Measurements from ENCODE around the gene TNFRSF12A. TPM values are rescaled to one million over a fixed set of nuclear protein-coding genes. Genes with fewer than 3 reads are reported as not detected.

The TNFRSF12A gene, protein sequence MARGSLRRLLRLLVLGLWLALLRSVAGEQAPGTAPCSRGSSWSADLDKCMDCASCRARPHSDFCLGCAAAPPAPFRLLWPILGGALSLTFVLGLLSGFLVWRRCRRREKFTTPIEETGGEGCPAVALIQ
- total RNA-seq: 10 to 100 TPM in 1 of 2 donors, 1 to 10 TPM in 1; 7.6 to 14.6 TPM

DNA sequence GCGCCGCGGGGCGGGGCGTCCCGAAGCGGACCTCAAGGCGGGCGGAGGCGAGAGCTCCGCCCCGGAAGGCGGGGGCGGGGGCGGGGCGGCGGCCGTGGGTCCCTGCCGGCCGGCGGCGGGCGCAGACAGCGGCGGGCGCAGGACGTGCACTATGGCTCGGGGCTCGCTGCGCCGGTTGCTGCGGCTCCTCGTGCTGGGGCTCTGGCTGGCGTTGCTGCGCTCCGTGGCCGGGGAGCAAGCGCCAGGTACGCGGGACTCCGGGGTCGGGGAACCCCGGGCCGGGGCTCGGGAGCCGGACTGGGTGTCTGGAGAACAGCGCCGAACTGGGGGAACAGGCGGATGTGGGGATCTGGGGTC, at the start of gene TNFRSF12A:
TSS of gene TNFRSF12A (plus strand) at position 122 of the 357 bp plus-strand sequence. CDS start at position 152, 30 bp downstream.
- peaks cover 5 to 11% of the 10 kb centered on the region in 2 donors for H3K36me3 Mint-ChIP-seq
- peak; percentile 23 to 36 for ATAC-seq
- peak; percentile 74 to 80 for DNase-seq (ENCODE audit: low spot score in 2 of 2)
- no peaks in the 10 kb centered on the region for H3K9me3 Mint-ChIP-seq
- H3K27ac Mint-ChIP-seq: peak within 1 kb of the TSS; percentile 85 to 95

DNA sequence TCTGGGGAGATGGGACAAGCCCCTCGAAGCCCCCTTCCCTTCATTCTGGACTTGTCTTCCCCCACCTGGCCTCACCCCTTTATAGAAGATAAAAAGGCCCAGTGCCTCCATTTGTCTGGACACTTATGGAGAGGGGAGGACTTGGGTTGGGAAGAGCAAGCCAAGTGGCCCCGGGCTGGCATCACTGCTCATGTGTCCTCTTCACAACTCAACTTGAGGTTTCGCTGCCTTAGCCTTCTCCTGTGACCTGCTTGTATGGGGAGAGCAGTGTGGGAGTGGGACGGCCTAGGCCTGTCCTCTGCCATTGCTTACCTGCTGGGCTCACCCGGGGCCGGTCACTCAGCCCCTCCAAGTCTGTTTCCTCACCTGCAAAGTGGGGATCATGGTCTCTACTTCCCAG, 49.6 kb upstream of the TNFRSF12A start:
- Mint-ChIP-seq H3K27ac (peak overlapping the region in 1 of 2 donors; percentile 65), H3K9me3 (no peaks in the 10 kb centered on the region), H3K36me3 (peaks cover 0 to 24% of the 10 kb centered on the region in 2 donors)
- no peak for ATAC-seq
- no peak for DNase-seq (ENCODE audit: low spot score in 2 of 2)

DNA sequence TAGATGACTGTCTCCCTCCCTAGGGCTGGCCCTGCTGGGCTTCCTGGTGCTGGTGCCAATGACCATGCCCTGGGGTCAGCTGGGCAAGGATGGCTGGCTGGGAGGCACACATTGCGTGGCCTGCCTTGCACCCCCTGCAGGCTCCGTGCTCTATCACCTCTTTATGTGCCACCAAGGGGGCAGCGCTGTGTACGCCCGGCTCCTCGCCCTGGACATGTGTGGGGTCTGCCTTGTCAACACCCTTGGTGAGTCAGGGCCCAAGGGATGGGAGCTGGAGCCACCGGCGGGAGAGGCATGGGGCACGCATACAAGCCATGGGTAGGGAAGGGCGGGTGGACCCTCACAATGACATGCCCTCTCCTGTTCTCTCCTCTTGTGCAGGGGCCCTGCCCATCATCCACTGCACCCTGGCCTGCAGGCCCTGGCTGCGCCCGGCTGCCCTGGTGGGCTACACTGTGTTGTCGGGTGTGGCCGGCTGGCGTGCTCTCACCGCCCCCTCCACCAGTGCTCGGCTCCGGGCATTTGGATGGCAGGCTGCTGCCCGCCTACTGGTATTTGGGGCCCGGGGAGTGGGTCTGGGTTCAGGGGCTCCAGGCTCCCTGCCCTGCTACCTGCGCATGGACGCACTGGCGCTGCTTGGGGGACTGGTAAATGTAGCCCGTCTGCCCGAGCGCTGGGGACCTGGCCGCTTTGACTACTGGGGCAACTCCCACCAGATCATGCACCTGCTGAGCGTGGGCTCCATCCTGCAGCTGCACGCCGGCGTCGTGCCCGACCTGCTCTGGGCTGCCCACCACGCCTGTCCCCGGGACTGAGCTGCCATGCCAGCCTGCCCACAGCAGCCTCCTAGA, 48.8 kb upstream of the TNFRSF12A start:
- no peaks in the 10 kb centered on the region for H3K9me3 Mint-ChIP-seq
- peak overlapping the region; percentile 65 to 72 for H3K27ac Mint-ChIP-seq
- ATAC-seq (no peak), DNase-seq (ENCODE audit: low spot score in 2 of 2) (no peak)
- peaks cover 6 to 32% of the 10 kb centered on the region in 2 donors for H3K36me3 Mint-ChIP-seq

DNA sequence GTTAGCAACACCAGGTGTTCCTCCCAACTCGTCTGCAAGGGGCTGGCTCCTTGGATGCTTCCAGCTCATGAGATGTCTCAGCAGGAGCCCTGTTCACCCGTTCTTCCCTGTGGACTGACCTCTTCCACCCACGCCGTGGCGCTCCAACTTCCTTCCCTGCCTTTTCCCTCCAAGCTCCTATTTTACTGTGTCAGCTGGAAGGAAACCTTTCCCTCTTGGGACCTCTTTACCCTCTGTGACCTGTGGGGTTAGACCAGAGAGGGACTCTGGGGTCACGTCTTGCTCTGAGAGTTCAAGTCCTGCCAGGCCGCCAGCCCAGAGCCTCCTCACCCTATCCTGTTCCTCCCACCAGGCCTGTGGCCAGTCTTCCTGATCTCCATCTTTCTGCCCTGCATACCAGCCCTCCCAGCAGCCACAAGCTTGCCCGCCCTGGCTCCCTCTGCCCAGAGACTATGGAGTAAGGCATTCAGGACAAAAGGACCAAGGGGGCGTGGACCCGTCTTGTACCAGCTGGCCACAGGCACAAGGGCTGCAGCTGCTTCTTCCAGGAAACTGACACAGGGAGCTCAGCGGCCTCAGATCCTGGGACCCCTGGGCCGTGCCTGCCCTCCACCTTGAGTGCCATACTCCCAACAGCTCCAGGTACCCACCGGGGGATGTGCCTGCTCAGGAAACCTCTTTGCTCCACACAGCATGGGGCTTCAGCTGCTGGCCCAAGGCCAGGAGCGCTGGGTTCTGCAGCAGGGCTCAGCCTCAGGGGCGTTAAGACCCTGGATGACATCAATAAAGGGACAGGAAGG, 48.0 kb upstream of the TNFRSF12A start:
- H3K36me3 Mint-ChIP-seq: peaks cover 6 to 33% of the 10 kb centered on the region in 2 donors
- ATAC-seq: no peak
- no peak for DNase-seq (ENCODE audit: low spot score in 2 of 2)
- peak overlapping the region; percentile 37 to 65 for H3K27ac Mint-ChIP-seq
- no peaks in the 10 kb centered on the region for H3K9me3 Mint-ChIP-seq

DNA sequence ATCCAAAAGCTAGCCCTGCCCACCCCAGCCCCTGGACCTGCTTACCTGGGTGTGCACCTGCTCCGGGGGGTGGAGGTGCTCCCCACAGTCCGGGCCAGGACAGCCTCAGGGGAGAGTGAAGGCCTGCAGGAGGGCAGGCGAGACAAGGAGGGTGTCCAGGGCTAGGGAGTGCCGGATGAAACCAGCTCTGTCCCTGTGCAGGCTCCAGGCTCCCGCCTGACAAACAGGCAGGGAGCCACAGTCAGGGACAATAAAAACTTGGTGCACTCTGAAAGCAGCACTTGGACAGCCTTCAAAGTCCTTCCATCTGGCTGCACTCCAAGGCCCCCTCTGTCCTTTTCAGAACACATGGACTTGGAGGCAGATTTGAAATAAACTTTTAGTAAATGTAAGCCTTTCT, 47.1 kb upstream of the TNFRSF12A start:
- H3K9me3 Mint-ChIP-seq: no peaks in the 10 kb centered on the region
- ATAC-seq: no peak
- peaks cover 11 to 36% of the 10 kb centered on the region in 2 donors for H3K36me3 Mint-ChIP-seq
- no peak for DNase-seq (ENCODE audit: low spot score in 2 of 2)
- H3K27ac Mint-ChIP-seq: peak overlapping the region in 1 of 2 donors; percentile 65

DNA sequence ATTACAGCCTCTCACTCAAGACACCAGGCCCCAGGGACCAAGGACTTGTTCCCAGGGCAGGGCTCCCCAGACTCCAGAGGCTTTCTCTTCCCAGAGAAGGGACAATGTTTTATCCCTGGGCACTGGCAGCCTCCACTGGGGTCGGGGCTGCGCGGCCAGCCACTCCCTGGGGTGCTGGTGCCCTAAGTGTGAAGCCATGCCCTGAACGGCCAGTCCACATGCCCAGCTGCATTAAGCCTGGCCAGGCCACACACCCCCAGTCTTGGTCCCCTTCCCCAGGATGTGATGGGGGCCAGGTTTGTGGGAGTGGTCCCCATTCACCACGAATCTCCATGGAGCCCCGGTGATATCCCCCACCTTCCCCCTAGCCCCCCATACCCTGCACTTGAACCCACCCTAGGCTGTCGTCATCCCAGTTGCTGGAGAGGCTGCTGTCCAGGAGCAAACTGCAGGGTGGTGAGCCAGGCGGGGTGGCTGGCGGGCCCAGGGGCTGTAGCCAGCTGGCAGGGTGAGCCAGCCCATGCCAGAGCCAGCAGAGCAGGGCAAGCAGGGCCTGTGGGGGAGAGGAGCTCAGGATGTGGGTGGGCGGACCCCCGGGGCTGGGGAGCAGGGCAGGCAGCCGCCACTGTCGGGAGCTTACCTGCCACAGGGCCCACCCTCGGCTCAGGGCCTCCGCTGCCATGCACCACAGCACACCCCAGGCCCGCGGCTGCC, 46.4 kb upstream of the TNFRSF12A start:
- Mint-ChIP-seq H3K27ac (peak overlapping the region in 1 of 2 donors; percentile 37), H3K36me3 (peaks cover 12 to 31% of the 10 kb centered on the region in 2 donors), H3K9me3 (no peaks in the 10 kb centered on the region)
- DNase-seq (ENCODE audit: low spot score in 2 of 2) (no peak), ATAC-seq (no peak)

DNA sequence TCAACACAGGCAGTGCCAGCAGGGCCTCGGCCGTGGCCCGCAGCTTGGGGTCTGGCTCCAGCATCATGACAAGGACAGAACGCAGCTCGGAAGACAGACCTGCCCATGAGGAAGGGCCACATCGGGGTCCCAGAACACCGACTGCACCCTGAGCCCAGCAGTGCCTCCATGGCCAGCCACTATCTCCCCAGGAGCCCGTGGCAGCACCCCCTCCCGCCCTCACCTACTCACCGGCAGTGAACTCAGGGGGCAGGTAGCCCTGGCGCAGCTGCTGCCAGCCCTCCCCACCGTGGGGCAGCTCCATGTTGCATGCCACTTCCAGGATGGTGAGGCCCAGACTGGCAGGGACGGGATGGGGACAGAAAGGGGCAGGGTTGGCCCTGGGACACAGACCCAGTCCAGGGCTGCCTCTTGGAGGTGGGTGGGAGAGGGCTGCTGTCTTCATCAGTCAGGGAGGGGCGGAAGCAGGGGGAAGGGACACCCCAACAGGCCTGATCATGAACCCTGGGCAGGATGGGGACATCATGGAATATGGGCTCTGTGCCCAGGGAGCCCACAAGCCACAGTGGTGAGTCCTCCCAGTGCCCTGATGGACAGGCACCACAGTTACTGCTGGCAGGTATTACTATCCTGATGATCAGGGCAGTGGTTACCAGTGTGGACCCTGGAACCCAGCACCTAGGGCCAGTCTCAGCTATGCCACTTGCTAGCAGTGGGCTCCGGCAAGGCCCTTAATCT, 45.7 kb upstream of the TNFRSF12A start:
- Mint-ChIP-seq H3K27ac (peak overlapping the region in 1 of 2 donors; percentile 37), H3K9me3 (no peaks in the 10 kb centered on the region), H3K36me3 (peaks cover 15 to 34% of the 10 kb centered on the region in 2 donors)
- ATAC-seq (no peak), DNase-seq (ENCODE audit: low spot score in 2 of 2) (no peak)

DNA sequence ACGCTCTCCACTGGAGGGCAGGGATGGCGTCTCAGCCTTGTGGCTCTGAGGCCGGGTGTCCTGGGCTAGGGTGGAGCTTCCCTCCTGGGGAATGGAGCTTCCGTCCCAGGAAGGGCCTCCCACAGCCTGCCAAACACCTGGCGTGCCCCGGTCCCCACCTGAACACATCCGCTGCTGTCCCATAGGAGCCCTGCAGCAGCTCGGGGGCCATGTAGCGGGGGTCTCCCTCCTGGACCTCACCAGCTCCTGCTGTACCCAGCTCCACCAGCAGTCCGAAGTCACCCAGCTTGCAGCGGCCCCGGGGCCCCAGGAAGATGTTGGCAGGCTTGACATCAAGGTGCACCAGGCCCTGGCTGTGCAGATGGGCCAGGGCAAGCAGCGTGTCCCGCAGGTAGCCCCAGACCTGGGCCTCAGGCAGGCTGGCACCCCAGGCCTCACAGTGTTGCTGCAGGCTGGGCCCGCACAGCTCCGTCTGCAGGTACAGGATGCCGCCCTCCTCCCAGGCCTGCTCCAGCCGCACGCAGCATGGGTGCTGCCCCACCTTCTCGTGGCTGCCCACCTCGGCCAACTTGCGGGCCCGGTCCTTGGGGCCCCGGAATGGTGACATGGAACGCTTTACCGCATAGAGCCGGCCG, 44.9 kb upstream of the TNFRSF12A start:
- DNase-seq (ENCODE audit: low spot score in 2 of 2) (no peak), ATAC-seq (no peak)
- Mint-ChIP-seq H3K36me3 (peaks cover 19 to 37% of the 10 kb centered on the region in 2 donors), H3K27ac (no peak overlapping the region), H3K9me3 (no peaks in the 10 kb centered on the region)

DNA sequence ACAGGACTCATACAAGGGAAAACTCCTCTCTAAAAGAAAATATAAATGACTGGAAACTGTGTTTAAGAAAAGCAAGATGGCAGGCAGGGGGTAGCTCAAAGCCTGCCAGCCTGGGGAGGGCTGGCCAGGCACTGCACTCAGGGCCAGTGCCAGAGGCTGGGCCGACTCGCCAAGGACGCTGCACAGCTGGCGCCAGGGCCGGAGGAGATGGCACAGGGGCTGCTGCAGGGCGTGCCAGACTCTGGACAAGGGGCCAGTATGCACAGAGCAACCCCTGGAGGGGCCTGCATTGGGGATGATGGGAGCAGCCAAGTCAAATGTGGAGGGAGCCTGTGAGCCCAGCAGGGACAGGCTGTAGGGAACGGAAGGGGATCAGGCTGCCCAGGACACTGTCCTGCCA, 44.0 kb upstream of the TNFRSF12A start:
- H3K36me3 Mint-ChIP-seq: peaks cover 19 to 28% of the 10 kb centered on the region in 2 donors
- H3K27ac Mint-ChIP-seq: no peak overlapping the region
- ATAC-seq: no peak
- no peaks in the 10 kb centered on the region for H3K9me3 Mint-ChIP-seq
- no peak for DNase-seq (ENCODE audit: low spot score in 2 of 2)

DNA sequence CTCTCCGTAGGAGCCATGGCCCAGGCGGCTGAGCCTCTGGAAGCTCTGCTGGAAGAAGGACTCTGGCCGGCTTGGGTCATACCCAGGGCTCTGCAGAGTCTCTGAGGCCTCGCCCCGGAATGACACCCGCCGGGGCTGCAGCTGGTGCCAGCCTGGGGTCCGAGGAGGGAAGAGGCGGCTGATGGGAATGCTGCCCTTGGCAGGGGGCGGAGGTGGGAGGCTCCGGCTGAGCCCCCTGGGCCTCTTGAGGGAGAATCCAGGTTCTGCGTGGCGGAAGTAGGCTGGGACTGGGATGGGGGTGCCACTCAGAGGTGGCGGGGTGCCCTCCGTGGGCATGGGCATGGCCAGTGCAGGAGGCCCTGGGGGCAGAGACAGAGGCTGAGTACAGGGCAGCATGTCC, 43.5 kb upstream of the TNFRSF12A start:
- ATAC-seq (no peak), DNase-seq (ENCODE audit: low spot score in 2 of 2) (no peak)
- H3K9me3 Mint-ChIP-seq: no peaks in the 10 kb centered on the region
- H3K27ac Mint-ChIP-seq: no peak overlapping the region
- H3K36me3 Mint-ChIP-seq: peaks cover 19 to 28% of the 10 kb centered on the region in 2 donors

DNA sequence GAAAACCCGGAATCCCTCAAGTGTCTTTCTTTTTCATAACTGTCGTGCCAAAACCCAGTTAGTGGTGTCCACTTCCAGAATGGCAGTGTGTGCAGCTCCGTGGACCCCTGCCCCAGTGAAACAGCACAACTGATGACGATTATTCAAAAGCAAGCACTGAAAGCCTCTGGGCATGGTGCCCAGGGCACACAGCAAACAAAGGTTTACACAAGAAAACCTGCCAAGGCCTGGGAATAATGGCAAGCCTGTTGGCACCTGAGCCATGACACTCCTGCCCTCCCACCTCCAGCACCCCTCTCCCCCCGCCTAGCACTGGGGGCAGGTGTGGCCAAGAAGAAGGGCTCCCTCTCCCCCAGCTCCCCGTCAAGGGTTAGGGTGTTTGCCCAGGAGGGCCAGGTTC, 42.7 kb upstream of the TNFRSF12A start:
- Mint-ChIP-seq H3K36me3 (peaks cover 19 to 23% of the 10 kb centered on the region in 2 donors), H3K9me3 (no peaks in the 10 kb centered on the region), H3K27ac (peak overlapping the region in 1 of 2 donors; percentile 56)
- DNase-seq (ENCODE audit: low spot score in 2 of 2): no peak
- ATAC-seq: no peak

DNA sequence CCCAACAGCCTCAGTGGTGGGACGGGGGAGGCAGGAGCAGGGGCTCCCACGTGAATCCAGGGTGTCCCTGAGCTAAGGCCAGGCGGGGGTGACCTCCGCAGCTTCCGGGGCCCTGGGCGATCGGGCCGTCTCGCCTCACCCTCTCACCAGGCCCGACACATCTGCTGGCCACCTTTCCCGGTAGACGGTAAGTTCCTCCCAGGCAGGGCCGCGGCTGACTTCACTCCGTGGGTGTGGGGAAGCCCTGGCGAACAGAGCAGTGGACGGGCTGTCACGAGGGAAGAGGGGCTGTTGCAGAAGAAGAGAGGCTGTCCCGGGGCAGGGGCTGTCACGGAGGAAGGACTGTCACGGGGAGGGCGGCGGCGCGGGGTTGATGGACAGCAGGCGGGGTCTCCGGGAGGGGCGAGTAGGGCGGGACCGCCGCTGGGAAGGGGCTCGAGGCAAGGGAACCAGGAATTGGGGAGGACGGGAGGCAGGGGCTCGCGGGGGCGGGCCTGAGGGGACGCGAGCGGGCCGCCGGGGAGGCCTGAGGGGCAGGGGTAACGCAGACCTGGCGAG, 40.4 kb upstream of the TNFRSF12A start:
- Mint-ChIP-seq H3K36me3 (peaks cover 19 to 20% of the 10 kb centered on the region in 2 donors), H3K27ac (peak overlapping the region; percentile 86 to 89), H3K9me3 (no peaks in the 10 kb centered on the region)
- no peak for DNase-seq (ENCODE audit: low spot score in 2 of 2)
- peak; percentile 12 to 38 for ATAC-seq

DNA sequence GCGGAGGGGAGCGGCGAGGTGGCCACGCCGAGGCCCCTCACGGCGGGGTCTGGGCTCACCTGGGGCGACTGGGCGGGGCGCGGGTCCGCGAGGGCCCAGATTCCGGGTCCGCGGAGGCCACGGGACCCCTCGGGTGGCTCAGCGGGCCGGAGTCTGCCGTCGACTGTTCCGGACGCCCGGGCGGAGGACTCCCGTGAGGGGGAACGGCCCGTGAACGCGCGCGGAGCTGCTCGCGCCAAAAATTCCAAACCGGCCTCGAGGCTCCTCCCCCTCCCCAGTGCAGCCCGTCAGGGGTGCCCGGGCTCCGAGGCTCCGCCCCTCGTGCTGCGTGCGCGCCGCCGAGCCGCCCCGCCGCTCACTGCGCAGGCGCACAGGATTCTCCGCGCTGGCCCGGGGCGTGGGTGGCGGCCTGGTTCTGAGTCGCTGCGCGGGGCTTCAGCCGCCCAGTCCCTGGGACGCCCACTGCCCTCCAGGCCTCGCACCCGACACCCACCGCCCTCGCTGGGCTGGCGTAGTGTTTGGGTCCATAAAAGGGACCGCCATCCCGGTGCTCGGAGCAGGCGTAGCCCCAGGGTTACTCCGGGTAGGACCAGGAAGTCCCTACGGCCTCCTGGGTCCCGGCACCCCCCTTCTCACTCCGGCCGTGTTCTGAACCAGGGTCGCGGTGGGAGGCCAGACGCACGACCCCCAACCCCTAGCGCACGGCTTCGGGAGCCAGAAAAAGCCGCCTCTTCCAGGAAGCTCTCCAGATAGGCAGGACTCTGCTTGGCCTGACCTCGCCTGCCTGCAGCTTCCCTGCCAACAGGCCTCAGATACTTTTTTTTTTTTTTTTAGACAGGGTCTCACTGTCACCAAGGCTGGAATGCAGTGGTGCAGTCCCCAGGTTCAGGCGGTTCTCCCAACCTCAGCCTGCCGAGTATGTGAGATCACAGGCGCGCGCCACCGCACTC, 39.7 kb upstream of the TNFRSF12A start, which contains the start of gene PKMYT1:
TSS of gene PKMYT1 (minus strand) at position 220 of the 950 bp plus-strand sequence. CDS start 789 bp downstream, outside the sequence.
- peak; percentile 98 for DNase-seq (ENCODE audit: low spot score in 2 of 2)
- H3K36me3 Mint-ChIP-seq: peaks cover 19 to 20% of the 10 kb centered on the region in 2 donors
- no peaks in the 10 kb centered on the region for H3K9me3 Mint-ChIP-seq
- peak within 1 kb of the TSS; percentile 86 to 89 for H3K27ac Mint-ChIP-seq
- peak; percentile 83 to 87 for ATAC-seq
